RWPE1 (cell line): ENCODE data around the gene DUOX1.
A peak's percentile ranks its signal among the peaks of the same experiment; 100 is the strongest.

Experiments
- CTCF ChIA-PET: fragments of 350-600 bp; sonication (Branson Sonifier 250); formaldehyde crosslinking; extraction: SDS; loops from one replicate; lab custom pipeline; 2021; lab: Yijun Ruan, JAX
- POLR2A ChIA-PET: fragments of 400-600 bp; formaldehyde crosslinking; extraction: SDS; loops from one replicate; lab custom pipeline; 2020; ENCODE audit warnings: antibody characterized with exemption; ENCODE audit not compliant: low non-redundant PET; lab: Yijun Ruan, JAX
- DNase-seq: peaks from one replicate; pipeline ENCODE4 v3.0.0; 2012; ENCODE audit warnings: low spot score
- H3K27ac ChIP-seq: fragments of 450-650 bp; 2 replicates; pipeline ENCODE4 v1.5.1; 2017
- TF ChIP-seq, protein P1 (sequence below): fragments of 450-650 bp; conservative IDR thresholded peaks from 2 replicates; pipeline ENCODE4 v1.5.1; 2017; ENCODE audit warnings: low read depth, mild to moderate bottlenecking

DUOX1 gene

DNA sequence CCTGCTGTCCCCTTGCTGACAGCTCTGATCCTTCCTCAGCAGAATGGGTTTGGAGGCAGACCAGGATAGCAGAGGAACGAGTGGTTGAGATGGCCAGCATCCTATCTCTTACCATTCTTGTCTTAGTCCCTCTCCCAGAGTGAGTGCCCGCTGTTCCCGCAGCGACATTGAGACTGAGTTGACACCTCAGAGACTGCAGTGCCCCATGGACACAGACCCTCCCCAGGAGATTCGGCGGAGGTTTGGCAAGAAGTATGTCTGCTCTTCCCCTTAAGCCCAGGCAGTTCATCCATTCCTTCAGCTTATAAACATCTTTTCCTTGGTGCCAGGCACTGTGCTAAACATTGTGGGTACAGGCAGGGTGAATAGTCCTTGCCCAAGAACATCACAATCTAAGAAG, 21.2 kb downstream of the DUOX1 start:
- no peak for DNase-seq
- ChIA-PET POLR2A (no interaction called here), CTCF (interaction anchor here (0.5 kb wide), 1 partner anchor 15 kb away, joined by 4 read pairs; no protein-coding TSS in a partner anchor)
- H3K27ac ChIP-seq: peak overlapping the region; percentile 27; the same call in 1 of the 2 replicates
- TF ChIP-seq, protein P1, sequence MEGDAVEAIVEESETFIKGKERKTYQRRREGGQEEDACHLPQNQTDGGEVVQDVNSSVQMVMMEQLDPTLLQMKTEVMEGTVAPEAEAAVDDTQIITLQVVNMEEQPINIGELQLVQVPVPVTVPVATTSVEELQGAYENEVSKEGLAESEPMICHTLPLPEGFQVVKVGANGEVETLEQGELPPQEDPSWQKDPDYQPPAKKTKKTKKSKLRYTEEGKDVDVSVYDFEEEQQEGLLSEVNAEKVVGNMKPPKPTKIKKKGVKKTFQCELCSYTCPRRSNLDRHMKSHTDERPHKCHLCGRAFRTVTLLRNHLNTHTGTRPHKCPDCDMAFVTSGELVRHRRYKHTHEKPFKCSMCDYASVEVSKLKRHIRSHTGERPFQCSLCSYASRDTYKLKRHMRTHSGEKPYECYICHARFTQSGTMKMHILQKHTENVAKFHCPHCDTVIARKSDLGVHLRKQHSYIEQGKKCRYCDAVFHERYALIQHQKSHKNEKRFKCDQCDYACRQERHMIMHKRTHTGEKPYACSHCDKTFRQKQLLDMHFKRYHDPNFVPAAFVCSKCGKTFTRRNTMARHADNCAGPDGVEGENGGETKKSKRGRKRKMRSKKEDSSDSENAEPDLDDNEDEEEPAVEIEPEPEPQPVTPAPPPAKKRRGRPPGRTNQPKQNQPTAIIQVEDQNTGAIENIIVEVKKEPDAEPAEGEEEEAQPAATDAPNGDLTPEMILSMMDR: no peak

DNA sequence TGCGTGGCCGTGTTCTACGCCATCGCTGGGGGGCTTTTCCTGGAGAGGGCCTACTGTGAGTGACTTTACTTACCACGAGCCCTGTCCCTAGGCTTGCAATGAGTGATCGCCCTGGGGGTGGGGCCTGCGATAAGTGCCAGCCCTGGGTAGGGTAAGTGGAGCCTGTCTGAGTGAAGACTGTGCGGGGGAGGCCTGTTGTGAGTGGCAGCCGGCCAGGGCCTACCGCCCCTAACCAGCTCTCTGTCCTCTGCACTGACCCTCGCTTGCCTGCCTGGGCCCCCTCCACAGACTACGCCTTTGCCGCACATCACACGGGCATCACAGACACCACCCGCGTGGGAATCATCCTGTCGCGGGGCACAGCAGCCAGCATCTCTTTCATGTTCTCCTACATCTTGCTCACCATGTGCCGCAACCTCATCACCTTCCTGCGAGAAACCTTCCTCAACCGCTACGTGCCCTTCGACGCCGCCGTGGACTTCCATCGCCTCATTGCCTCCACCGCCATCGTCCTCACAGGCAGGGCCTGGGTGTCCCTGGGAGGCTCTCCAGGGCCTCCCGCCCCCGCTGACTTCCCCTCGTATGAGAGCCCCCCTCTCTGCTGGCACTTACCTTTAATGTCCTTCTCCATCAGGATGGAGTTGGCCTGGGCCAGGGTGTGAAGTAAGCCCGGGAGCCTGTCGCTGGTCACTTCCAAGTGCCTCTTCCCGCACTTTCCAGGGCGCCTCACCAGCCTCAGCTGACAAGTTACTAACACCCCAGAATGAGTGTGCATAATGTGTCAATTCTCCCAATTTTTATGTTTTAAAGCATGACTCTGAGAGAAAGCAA, 22.4 kb downstream of the DUOX1 start:
- DNase-seq: no peak
- TF ChIP-seq, protein P1: no peak
- ChIA-PET POLR2A (no interaction called here), CTCF (interaction anchor here (0.5 kb wide), 1 partner anchor 314 kb away, joined by 4 read pairs; no protein-coding TSS in a partner anchor)
- no peak overlapping the region for H3K27ac ChIP-seq

DNA sequence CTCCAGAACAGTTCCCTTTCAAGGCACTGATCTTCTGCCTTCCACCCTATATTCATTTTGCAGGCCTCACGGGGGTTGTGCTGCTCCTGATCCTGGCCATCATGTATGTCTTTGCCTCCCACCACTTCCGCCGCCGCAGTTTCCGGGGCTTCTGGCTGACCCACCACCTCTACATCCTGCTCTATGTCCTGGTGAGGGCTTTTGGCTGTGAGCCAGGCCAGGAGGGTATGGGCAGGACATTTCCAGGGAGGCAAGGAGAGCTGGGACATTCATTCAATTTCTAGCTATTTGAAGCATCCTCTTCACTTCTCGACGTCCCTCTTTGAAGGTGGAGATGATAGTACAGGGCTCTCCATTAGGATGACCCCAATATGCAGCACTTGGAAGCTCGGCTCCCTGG, 25.9 kb downstream of the DUOX1 start:
- ChIA-PET CTCF (interaction anchor here (1.1 kb wide), 1 partner anchor 14 kb away, joined by 3 read pairs; no protein-coding TSS in a partner anchor), POLR2A (no interaction called here)
- peak overlapping the region; percentile 80 for H3K27ac ChIP-seq
- no peak for DNase-seq
- TF ChIP-seq, protein P1: no peak

DNA sequence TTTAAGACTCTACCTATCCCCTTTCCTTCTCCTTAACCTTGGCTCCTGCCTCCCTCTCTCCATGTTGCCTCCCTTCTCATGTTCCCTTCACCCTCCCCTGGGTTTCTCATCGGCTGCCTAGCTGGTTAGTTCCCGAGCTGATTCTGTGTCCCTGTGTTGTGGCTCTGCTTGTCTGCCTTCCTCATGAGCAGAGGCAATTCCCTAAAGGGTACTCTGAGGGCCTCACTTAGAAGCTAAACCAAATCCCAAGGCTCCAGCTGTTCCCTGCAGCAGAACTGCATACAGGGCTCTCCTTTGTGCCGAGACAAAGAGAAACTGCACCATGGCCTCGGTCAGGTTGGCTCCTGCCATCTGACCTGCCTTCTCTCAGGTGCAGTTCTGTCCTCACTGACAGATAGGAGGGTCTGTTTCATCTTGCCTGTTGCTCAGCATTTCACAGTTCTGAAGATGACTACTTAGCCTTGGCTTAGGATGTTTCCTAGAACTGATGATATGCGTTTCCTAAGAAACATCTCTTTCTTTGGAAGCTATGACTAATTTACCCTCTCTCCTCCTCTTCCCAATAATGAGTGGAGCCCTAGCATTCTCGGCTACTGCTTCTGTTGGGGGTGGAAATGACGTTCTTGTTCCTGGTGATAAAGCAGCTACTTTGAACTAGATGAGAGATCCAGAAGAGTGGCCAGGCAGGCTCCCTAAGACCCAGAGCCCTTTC, 27.1 kb downstream of the DUOX1 start:
- ChIA-PET CTCF (interaction anchor here (0.6 to 1.2 kb wide), 3 partner anchors 12 to 39 kb away, joined by 3 to 5 read pairs (median 4); no protein-coding TSS in a partner anchor), POLR2A (no interaction called here)
- peak; percentile 72 for DNase-seq
- H3K27ac ChIP-seq: peak overlapping the region; percentile 80
- TF ChIP-seq, protein P1: no peak

DNA sequence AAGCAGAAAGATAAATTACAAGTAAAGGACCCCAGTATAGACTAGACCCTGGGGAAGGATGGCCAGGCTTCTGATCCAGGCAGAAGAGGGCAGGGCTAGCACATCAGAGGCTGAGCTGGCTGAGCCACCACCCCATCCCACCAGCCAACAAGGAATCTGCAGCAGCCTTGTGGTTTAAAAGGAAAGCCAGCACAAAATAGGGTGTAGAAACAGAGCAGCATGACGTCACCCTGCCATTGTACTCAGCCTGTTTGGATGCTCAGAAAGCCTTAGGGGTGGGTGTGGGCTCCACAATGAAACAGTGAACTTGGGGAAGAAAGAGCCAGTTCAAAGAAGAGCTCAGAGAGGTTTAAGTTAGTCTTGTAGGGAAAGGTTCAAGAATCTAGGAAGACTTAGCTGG, 28.2 kb downstream of the DUOX1 start:
- TF ChIP-seq, protein P1: no peak
- H3K27ac ChIP-seq: peak overlapping the region; percentile 80
- ChIA-PET CTCF (interaction anchor here (1.1 to 1.4 kb wide), 4 partner anchors 28 to 48 kb away, joined by 3 to 6 read pairs (median 5); partner anchors contain the start of genes DUOX1 and DUOXA1), POLR2A (no interaction called here)
- DNase-seq: peak; percentile 85

DNA sequence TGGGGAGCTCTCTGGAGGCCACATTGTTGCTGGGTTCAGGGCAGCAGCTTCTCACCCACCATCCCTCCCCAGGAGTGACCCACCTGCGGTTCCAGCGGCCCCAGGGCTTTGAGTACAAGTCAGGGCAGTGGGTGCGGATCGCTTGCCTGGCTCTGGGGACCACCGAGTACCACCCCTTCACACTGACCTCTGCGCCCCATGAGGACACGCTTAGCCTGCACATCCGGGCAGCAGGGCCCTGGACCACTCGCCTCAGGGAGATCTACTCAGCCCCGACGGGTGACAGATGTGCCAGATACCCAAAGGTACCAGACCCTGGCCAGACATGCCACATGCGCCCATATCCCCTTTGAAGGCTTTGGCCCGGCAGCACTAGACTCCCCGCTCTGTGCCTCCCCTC, 31.9 kb downstream of the DUOX1 start:
- no peak for DNase-seq
- POLR2A ChIA-PET: no interaction called here
- CTCF ChIA-PET: no interaction called here
- TF ChIP-seq, protein P1: no peak
- H3K27ac ChIP-seq: peak overlapping the region; percentile 93
